ENCODE measurements around the gene CEP72.

DNA sequence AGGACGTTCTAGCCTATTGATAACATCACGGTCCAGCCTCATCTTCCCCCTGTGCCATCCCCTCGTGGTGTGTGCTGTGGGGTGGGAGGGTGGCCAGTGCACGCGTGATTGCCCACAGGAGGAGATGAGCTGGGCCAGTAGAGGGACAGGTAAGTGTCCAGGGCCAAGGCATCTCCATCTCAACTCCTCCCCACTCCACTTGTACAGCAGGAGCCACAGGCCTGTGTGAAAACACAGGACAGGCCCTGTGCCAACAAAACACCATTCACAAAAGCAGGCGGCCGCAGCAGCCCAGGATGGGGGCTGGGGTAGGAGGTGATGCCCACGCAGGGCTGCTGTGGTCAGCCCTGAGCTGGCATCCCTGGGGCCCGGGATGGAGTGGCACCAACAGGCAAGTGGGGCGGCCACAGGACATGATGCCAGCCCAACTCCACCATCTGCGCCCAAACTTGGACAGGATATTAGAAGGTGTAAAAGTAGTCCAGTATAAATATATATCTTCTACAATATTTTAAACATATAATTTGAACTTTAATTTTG is 48.4 kb downstream of the CEP72 start:
- TF ChIP-seq, protein P1, sequence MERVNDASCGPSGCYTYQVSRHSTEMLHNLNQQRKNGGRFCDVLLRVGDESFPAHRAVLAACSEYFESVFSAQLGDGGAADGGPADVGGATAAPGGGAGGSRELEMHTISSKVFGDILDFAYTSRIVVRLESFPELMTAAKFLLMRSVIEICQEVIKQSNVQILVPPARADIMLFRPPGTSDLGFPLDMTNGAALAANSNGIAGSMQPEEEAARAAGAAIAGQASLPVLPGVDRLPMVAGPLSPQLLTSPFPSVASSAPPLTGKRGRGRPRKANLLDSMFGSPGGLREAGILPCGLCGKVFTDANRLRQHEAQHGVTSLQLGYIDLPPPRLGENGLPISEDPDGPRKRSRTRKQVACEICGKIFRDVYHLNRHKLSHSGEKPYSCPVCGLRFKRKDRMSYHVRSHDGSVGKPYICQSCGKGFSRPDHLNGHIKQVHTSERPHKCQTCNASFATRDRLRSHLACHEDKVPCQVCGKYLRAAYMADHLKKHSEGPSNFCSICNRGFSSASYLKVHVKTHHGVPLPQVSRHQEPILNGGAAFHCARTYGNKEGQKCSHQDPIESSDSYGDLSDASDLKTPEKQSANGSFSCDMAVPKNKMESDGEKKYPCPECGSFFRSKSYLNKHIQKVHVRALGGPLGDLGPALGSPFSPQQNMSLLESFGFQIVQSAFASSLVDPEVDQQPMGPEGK (CRISPR knock-in tag; IDR thresholded peaks at IDR 0.05; ENCODE audit: borderline replicate concordance): no peak
- TF ChIP-seq PPARA (CRISPR knock-in tag; IDR thresholded peaks at IDR 0.05; ENCODE audit: borderline replicate concordance) (no peak), ARNTL (CRISPR knock-in tag; IDR thresholded peaks at IDR 0.05; ENCODE audit: borderline replicate concordance, low read depth) (no peak), ZFP3 (CRISPR knock-in tag; IDR thresholded peaks at IDR 0.05) (no peak), ZNF70 (CRISPR knock-in tag; IDR thresholded peaks at IDR 0.05) (no peak), BACH2 (CRISPR knock-in tag; IDR thresholded peaks at IDR 0.05; ENCODE audit: borderline replicate concordance) (no peak), ISL1 (CRISPR knock-in tag; IDR thresholded peaks at IDR 0.05) (no peak), GLIS3 (CRISPR knock-in tag; IDR thresholded peaks at IDR 0.05) (no peak), OSR1 (CRISPR knock-in tag; IDR thresholded peaks at IDR 0.05) (no peak), ZFP30 (CRISPR knock-in tag; IDR thresholded peaks at IDR 0.05) (no peak), RARB (CRISPR knock-in tag; IDR thresholded peaks at IDR 0.05) (no peak)
- TF ChIP-seq, protein P2, sequence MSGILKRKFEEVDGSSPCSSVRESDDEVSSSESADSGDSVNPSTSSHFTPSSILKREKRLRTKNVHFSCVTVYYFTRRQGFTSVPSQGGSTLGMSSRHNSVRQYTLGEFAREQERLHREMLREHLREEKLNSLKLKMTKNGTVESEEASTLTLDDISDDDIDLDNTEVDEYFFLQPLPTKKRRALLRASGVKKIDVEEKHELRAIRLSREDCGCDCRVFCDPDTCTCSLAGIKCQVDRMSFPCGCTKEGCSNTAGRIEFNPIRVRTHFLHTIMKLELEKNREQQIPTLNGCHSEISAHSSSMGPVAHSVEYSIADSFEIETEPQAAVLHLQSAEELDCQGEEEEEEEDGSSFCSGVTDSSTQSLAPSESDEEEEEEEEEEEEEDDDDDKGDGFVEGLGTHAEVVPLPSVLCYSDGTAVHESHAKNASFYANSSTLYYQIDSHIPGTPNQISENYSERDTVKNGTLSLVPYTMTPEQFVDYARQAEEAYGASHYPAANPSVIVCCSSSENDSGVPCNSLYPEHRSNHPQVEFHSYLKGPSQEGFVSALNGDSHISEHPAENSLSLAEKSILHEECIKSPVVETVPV (CRISPR knock-in tag; IDR thresholded peaks at IDR 0.05): no peak
- TF ChIP-seq, protein P3, sequence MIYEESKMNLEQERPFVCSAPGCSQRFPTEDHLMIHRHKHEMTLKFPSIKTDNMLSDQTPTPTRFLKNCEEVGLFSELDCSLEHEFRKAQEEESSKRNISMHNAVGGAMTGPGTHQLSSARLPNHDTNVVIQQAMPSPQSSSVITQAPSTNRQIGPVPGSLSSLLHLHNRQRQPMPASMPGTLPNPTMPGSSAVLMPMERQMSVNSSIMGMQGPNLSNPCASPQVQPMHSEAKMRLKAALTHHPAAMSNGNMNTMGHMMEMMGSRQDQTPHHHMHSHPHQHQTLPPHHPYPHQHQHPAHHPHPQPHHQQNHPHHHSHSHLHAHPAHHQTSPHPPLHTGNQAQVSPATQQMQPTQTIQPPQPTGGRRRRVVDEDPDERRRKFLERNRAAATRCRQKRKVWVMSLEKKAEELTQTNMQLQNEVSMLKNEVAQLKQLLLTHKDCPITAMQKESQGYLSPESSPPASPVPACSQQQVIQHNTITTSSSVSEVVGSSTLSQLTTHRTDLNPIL (CRISPR knock-in tag; IDR thresholded peaks at IDR 0.05; ENCODE audit: low read depth): no peak
- TF ChIP-seq, protein P4, sequence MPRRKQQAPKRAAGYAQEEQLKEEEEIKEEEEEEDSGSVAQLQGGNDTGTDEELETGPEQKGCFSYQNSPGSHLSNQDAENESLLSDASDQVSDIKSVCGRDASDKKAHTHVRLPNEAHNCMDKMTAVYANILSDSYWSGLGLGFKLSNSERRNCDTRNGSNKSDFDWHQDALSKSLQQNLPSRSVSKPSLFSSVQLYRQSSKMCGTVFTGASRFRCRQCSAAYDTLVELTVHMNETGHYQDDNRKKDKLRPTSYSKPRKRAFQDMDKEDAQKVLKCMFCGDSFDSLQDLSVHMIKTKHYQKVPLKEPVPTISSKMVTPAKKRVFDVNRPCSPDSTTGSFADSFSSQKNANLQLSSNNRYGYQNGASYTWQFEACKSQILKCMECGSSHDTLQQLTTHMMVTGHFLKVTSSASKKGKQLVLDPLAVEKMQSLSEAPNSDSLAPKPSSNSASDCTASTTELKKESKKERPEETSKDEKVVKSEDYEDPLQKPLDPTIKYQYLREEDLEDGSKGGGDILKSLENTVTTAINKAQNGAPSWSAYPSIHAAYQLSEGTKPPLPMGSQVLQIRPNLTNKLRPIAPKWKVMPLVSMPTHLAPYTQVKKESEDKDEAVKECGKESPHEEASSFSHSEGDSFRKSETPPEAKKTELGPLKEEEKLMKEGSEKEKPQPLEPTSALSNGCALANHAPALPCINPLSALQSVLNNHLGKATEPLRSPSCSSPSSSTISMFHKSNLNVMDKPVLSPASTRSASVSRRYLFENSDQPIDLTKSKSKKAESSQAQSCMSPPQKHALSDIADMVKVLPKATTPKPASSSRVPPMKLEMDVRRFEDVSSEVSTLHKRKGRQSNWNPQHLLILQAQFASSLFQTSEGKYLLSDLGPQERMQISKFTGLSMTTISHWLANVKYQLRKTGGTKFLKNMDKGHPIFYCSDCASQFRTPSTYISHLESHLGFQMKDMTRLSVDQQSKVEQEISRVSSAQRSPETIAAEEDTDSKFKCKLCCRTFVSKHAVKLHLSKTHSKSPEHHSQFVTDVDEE (CRISPR knock-in tag; IDR thresholded peaks at IDR 0.05): no peak

Measured in SK-N-SH treated with all-trans-retinoic acid at 6 μM for 48 hours (cell line).